GM21367 (cell line): Measurements from ENCODE around the gene SPEM1.
"Not testable (repeated sequence)": the region's sequence is repeated elsewhere in the genome, so short reads cannot be mapped to it uniquely, and the experiment has no call there.

Source experiments
- ATAC-seq: cut with Tn5 transposase; IDR thresholded peaks from one replicate; pipeline ENCODE4 v1.9.1; 2021; ENCODE audit not compliant: unreplicated experiment

SPEM1 gene

GRCh38 chr17:7467498-7467897 is 47.4 kb downstream of the SPEM1 start:
- no peak for ATAC-seq

- no peak for ATAC-seq
These were observed 48.2 kb downstream of the SPEM1 start for GRCh38 chr17:7468290-7468689.

GRCh38 chr17:7468804-7469389 is 48.8 kb downstream of the SPEM1 start:
- ATAC-seq = no peak

GRCh38 chr17:7469843-7470242 is 49.7 kb downstream of the SPEM1 start:
- ATAC-seq = not testable (repeated sequence)

GRCh38 chr17:7470457-7470973 is 50.4 kb downstream of the SPEM1 start:
- ATAC-seq = not testable (repeated sequence)
